ENCODE data around the gene ADGRL3.

The ADGRL3 gene

DNA sequence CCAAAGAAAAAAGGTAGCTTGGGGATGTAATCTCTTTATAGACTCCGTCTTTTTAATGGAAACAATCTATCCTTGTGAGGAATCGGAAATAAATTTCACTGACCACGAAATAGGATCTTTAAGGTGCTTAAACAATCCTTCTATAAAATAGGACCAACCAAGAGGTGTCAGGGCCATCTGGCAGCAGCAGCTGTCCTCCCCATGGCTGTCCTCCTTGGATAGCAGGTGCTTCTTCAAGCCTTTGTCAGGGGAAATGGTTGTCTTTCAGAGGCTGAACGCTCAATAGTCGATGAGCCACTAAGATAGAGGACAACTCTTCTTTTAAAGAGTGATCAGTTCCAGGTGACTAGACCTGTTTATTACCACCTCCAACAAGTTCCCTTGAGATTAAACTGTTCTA lies 231.0 kb downstream of the ADGRL3 start:
- no peak for DNase-seq

DNA sequence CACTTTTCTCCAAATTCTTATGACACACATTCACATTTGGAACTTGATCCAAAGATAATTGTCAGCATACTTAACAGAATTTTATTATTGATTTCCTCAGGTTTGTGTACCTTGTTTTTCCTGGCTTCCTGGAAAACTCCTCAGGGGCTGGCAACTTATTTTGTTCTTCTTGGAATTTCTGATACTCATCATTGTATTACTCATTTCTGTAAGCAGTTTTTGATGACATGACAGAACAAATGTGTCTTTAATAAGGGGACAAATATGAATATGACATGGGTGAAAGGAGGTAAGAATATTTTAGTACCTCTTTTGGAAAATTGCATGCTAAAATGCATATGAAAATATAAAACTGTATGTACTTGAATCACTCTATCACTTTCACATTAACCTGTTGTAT lies 237.8 kb downstream of the ADGRL3 start:
- no peak for DNase-seq

- no peak for DNase-seq
Observed at GRCh38 chr4:61440321-61440720, 240.2 kb downstream of the ADGRL3 start.

GRCh38 chr4:61442936-61443335 lies 242.8 kb downstream of the ADGRL3 start:
- DNase-seq: no peak

DNA sequence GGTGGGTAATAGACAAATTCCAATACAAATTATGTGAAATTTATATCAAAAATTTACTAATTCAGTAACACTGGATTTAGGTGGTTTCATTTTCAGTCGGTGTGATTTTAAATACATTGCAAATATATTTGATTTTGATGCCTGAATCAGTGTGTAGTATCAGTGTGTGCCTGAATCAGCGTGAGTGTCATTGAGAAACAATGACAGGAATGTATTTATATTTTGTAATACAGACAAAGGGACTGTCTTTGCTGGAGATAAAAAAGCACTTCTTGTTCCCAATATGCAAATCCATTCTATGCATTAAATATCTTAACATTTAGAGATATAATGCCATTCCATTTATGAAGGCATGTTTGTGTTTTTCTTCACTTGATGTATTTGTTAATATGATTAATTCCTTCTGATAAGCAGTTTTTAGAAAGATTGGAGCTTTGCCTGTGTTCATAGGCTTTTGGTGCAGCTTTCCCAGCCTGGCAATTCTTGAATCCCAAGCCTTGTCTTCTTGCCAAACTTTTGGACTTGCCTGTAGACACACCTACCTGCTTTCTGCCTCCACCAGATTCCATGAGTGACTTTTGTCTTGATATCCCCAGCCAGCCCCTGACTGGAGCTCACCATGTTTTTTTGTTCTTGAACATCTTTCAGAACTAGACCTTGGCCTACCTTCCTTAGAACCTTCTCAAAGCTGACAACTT lies 243.8 kb downstream of the ADGRL3 start:
- no peak for DNase-seq

DNA sequence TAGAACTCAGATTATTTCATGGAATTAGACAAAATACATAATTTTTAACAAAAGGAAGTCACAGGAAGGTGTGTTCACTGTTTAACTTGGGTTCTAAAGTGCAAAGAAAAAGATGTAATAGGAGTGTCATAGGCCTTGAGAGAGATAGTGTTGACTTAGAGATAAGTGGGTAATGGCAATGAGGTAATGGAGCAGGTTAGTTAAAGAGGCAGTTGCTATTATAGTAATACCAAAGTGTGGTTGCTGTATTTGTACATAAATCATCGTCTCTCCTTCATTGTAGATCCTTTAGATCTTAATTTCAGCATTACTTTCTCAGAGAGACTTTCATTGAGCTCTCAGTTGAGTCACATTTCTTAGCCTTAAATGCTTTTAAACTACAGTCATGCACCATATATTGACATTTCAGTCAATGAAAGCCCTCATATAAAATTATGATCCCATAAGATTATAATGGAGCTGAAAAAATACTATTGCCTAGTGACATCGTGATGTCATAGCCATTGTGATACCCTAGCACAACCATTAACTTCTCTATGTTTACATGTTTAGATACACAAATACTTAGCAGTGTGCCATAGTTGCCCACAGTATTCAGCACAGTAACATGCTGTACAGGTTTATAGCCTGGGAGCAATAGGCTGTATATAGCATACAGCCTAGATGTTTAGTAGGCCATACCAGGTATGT lies 245.4 kb downstream of the ADGRL3 start:
- DNase-seq: no peak

DNA sequence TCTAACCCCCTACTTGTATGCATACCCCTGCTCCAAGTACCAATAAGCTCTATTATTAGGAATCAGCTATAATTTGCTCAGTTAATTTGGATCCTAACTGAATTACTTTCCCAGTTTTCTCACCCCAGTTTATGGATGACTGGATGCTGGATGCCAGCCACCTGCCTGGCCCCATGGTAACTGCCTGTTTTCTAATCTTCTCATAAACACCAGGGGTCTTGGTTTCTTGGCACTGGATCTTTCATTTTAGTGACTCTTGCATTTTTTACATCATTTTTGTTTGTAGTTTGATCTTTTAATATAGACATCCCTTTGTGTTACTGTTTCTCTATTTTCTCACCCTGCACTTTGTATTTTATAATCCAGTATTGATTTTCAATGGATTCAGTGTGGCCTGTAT lies 246.8 kb downstream of the ADGRL3 start:
- no peak for DNase-seq

DNA sequence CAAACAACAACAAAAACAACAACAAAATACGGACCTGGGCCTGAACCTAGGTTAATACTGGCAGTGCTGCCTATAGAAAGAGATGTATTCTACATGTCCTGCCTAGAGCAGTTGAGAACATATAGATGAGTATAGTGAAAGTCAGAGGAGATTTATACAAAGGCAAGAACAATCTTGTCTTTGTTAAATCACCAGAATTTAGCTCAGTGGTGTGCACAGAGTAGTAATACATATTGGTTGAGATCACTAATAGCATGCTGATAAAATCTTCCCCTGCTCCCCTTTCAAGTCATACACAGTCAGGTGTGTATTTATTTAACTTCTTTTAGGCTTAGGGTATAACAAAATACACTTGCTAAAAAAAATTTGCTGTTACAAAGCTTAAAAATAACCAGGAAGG lies 247.8 kb downstream of the ADGRL3 start:
- no peak for DNase-seq

DNA sequence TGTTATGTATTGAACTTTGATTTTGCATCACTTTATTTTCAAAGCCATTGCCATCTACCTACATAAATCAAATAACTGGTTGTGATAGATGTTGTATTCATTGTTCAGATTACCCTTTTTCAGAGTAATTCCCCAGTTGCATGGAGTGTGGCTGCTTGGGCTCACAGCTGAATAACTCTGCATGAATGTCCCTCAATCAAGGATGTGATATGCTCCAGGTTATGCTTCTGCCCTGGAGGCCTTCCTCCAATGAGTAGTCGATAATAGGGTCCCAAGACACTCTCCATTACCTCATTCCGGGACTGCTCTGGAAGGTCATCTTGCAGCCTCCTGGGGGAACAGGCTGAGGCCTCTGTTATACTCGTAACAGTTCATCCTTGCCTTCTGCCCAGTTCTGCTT lies 251.8 kb downstream of the ADGRL3 start:
- no peak for DNase-seq

DNA sequence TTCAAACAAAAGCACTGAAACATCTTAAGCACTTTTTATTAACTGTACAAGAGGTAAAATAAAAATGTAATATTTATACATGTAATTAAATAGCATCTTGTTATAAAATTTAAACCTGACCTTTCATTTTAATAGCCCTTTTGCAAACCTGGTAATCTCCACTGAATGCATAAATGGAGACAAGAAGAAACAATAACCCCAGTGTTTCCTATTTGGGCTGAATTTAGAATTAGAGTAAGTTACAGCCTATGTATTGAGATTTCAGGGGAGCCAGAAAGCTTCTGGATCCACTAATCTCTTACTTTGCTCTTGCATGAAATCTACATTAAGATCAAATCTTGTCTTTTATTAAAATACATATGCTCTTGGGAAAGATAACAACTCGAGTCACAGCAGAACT lies 261.8 kb downstream of the ADGRL3 start:
- DNase-seq: no peak

- no peak for DNase-seq
Observed at GRCh38 chr4:61462451-61463326, 262.6 kb downstream of the ADGRL3 start.

DNA sequence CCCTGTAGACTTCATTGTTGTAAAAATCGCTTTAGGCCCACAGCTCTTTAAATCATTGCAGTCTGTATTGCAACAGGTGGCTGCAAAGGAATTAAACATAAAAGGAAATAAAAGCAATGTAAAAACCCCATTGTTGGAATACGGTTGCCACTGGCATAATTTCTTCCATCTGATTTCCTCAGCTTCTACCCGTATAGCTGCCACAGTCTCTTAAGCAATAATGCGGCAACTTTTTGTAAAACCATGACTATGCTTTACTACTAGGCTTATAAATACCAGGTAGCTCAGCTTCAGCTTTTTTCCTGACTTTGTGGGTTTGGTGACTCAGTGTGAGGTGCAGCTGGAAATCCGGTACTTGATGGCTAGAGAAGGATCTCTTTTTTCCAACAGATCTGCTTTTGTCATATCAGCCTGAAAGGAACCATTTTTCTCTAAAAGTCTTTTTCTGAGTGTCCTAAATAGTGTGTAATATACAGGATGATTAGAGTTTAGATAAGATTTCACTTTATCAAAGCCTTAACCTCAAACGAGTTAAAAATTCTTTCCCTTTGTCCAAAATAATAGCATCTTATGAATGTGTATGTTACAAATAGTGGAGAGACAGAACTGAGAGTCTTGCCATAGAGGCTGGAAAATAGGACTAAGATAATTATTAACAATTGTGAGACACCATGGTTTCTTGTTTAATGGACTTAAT lies 268.0 kb downstream of the ADGRL3 start:
- no peak for DNase-seq

DNA sequence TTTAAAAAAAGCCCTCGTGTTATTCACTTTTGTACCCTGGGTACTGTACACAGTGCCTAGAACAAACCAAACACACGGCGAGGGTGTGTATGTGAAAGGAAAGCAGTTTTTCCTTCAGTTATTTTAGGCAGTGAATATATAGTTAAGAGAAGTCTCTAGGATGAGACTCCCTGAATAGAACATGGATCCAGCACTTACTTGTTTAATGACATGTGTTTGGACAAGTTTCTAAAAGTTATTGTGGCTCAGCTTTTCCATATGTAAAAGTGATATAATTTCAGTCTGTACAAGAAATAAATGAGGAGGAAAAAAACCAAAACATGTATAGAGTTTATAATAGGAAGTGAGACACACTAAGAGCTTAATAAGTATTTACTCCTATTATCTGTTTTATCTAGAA lies 273.2 kb downstream of the ADGRL3 start:
- DNase-seq: no peak

- no peak for DNase-seq
Observed at GRCh38 chr4:61478340-61478739, 278.2 kb downstream of the ADGRL3 start.

GRCh38 chr4:61485056-61485455 lies 284.9 kb downstream of the ADGRL3 start:
- DNase-seq: no peak

DNA sequence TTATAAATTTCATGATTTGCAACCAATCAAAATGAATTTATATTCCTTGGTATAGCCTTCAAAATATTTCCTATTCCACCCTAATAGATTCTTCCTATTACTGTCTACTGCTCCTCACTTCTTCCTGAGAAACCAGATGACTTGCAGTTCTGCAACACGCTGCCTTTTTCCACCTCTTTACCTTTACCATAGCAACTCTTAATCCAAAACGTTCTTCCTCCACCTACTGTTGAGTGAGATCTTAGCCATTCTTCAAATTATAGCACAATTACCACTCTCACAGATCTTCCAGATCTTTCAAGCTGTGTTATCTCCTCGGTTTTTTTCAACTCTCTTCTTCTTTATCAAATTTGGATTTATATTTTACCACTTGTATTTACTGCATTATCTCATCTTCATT lies 289.8 kb downstream of the ADGRL3 start:
- no peak for DNase-seq

- DNase-seq: no peak
Observed at GRCh38 chr4:61493041-61493440, 292.9 kb downstream of the ADGRL3 start.

GRCh38 chr4:61493470-61493869 lies 293.3 kb downstream of the ADGRL3 start:
- DNase-seq: no peak

DNA sequence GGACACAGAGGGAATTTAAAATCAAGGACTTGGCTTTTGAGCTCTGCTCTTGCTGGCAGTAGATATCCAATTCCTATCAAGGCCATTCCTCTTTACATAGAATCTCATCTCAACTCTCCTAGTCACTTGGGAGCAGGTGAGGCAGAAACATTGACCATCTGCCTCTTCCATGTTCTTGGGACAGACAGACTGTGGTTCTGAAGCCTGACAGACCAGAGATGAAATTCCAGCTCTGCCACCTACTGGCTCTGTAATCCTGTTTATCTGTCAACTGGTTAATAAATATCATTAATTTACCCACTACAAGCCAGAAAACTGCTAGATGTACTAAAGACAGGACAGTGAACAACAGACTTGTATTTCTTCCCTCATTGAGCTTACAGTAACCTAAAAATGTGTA lies 300.8 kb downstream of the ADGRL3 start:
- DNase-seq: peak; percentile 7

- no peak for DNase-seq
Observed at GRCh38 chr4:61501812-61502211, 301.7 kb downstream of the ADGRL3 start.

GRCh38 chr4:61505773-61506685 lies 305.9 kb downstream of the ADGRL3 start:
- DNase-seq: no peak

- DNase-seq: no peak
Observed at GRCh38 chr4:61507091-61507490, 307.0 kb downstream of the ADGRL3 start.
